ENCODE data around the gene ZNF496. TPM values are rescaled to one million over a fixed set of nuclear protein-coding genes. Genes with fewer than 3 reads are reported as not detected.
A peak's percentile ranks its signal among the peaks of the same experiment; 100 is the strongest.

ZNF496 gene
- total RNA-seq, 1 donor from 2014 or later, result 21.2 TPM

DNA sequence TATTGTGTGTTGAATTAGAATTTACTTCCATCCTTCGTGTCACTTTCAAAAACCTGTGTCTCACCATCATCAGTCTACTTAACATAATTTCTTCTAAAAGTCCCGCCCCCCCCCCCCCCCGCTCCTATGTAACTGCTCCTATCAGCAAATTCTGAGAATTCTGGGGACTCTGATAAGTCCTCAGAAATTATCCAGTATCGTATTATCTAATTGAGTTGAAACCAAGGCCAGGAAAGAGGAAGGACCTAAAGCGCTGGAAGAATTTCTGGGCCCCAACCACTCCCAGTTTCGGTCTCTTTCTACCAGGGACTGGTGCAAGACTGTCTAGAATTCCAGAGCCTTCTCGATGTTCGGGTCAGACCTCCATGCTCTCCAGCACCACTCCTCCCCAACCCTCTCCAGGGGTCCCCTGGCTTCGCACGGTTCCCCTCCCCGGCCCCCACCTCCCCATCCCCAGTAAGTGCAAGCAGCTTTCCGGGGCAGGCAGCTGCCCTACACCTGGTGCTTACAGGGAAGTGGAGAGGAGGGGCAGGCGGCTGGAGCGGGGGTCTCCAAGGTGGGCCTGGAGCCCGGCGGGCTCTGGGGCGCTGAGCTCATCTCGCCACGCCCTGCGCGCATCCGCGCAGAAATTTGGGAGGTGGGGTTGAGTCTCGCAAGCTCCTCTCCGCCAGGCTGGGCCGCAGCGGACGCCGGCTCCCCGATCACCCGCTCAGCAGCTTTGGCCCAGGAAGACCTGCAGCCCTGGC, 16.0 kb upstream of the ZNF496 start:
- Mint-ChIP-seq H3K27ac (no peak overlapping the region), H3K27me3 (peaks cover 16% of the 10 kb centered on the region), H3K36me3 (ENCODE audit: low read depth) (no peaks in the 10 kb centered on the region), H3K4me1 (peaks cover 7% of the 10 kb centered on the region), H3K4me3 (no peak overlapping the region), H3K9me3 (peaks cover 2% of the 10 kb centered on the region)
- TF ChIP-seq CTCF (IDR thresholded peaks at IDR 0.05), result no peak
- intact Hi-C loops (cut with micrococcal nuclease), result no loop called here
- ChIA-PET CTCF (no interaction called here), POLR2A (no interaction called here)
- peak; percentile 28 for ATAC-seq (ENCODE audit: low read depth)
- no peak for DNase-seq

DNA sequence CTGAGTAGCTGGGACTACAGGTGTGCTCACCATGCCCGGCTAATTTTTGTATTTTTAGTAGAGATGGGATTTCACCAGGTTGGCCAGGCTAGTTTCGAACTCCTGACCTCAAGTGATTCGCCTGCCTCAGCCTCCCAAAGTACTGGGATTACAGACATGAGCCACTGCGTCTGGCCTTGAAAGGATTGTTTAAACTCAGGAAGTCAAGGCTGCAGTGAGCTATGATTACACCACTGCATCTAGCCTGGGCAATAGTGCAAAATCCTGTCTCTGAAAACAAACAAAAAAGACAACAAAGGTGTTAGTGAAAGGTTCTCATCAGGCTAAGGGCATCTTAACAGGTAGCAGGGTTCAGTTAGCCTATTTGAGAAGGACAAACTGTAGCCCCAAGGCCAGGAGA, 14.2 kb upstream of the ZNF496 start:
- peaks cover 10% of the 10 kb centered on the region for H3K27me3 Mint-ChIP-seq
- TF ChIP-seq CTCF (IDR thresholded peaks at IDR 0.05), result no peak
- no peak for ATAC-seq (ENCODE audit: low read depth)
- no peak overlapping the region for H3K4me3 Mint-ChIP-seq
- CTCF ChIA-PET, result no interaction called here
- POLR2A ChIA-PET, result interaction anchor here (0.6 kb wide), 1 partner anchor 12 kb away, joined by 3 read pairs; no protein-coding TSS in a partner anchor
- H3K9me3 Mint-ChIP-seq, result peaks cover 2% of the 10 kb centered on the region
- no peaks in the 10 kb centered on the region for H3K36me3 Mint-ChIP-seq (ENCODE audit: low read depth)
- intact Hi-C loops (cut with micrococcal nuclease), result no loop called here
- peaks cover 7% of the 10 kb centered on the region for H3K4me1 Mint-ChIP-seq
- H3K27ac Mint-ChIP-seq, result no peak overlapping the region
- DNase-seq, result no peak

- DNase-seq (no peak), ATAC-seq (ENCODE audit: low read depth) (no peak)
- Mint-ChIP-seq H3K4me1 (peaks cover 3% of the 10 kb centered on the region), H3K36me3 (ENCODE audit: low read depth) (no peaks in the 10 kb centered on the region), H3K4me3 (no peak overlapping the region), H3K27me3 (peaks cover 5% of the 10 kb centered on the region), H3K27ac (no peak overlapping the region), H3K9me3 (no peaks in the 10 kb centered on the region)
- ChIA-PET CTCF (no interaction called here), POLR2A (interaction anchor here (0.6 kb wide), 1 partner anchor 30 kb away, joined by 3 read pairs; no protein-coding TSS in a partner anchor)
- intact Hi-C loops (cut with micrococcal nuclease), result no loop called here
- TF ChIP-seq CTCF (IDR thresholded peaks at IDR 0.05), result no peak
These were observed 12.1 kb upstream of the ZNF496 start for GRCh38 chr1:247343801-247344200.

DNA sequence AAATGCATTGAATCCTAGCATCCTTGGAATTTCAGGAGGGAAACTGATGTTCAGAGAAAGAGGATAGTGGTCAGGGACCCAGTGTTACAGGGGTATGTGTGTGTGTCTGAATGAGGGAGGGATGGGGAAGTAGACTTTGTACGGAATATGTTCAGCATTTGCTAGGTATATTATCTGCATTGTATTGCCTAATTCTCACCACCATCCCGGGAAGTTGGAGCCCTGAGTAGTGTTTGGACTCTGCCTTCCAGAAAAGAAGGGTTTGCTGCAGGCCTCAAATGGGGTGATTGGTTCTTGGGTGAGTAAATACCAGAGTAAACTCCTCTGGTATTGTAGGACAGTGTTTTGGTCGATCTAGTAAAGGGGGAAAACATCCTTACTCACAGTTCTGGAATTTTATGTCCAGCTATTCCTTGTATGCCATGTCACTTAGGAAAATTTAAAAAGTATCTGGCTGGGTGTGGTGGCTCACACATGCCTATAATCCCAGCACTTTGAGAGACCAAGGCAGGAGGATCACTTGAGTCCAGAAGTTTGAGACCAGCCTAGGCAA, 7.1 kb upstream of the ZNF496 start:
- no peak overlapping the region for H3K27ac Mint-ChIP-seq

More for the DNA sequence above, 7.1 kb upstream of the ZNF496 start:
- intact Hi-C loops (cut with micrococcal nuclease), result no loop called here
- POLR2A ChIA-PET, result no interaction called here
- TF ChIP-seq CTCF (IDR thresholded peaks at IDR 0.05), result no peak
- Mint-ChIP-seq H3K4me3 (no peak overlapping the region), H3K9me3 (no peaks in the 10 kb centered on the region), H3K27me3 (no peaks in the 10 kb centered on the region), H3K4me1 (no peaks in the 10 kb centered on the region), H3K36me3 (ENCODE audit: low read depth) (no peaks in the 10 kb centered on the region)
- CTCF ChIA-PET, result no interaction called here
- ATAC-seq (ENCODE audit: low read depth), result no peak
- no peak for DNase-seq

Data from activated B cell treated with CpG ODN at 0.5 μM for 24 hours (primary cell).